GM23338 (cell line): ENCODE results near the gene RALY. TPM values are rescaled to one million over a fixed set of nuclear protein-coding genes. Genes with fewer than 3 reads are reported as not detected.

Source experiments
- ATAC-seq: fragments of 200-7000 bp; cut with Tn5 transposase; 3 replicates; pipeline ENCODE4 v1.9.1; 2020
- DNase-seq: peaks from one replicate; pipeline ENCODE4 v3.0.0-alpha.2; 2015; ENCODE audit warnings: low spot score
- H2AFZ ChIP-seq: fragments of 200-600 bp; sonication (generic); 2 replicates; pipeline ENCODE4 v1.8.0; 2016; ENCODE audit warnings: antibody characterized with exemption, mild to moderate bottlenecking, moderate library complexity
- H3F3A ChIP-seq: fragments of 200-600 bp; sonication (generic); replicated peaks from 2 replicates; pipeline ENCODE4 v1.8.0; 2017; ENCODE audit warnings: antibody characterized with exemption, mixed run types, low read depth
- H3K27ac ChIP-seq: fragments of 200-600 bp; sonication (generic); 2 replicates; pipeline ENCODE4 v1.6.1; 2016; ENCODE audit warnings: low read depth
- H3K27me3 ChIP-seq: fragments of 200-600 bp; sonication (generic); 2 replicates; pipeline ENCODE4 v1.8.0; 2016; ENCODE audit warnings: mild to moderate bottlenecking, mixed run types, moderate library complexity; ENCODE audit not compliant: insufficient read depth
- H3K36me3 ChIP-seq: fragments of 200-600 bp; sonication (generic); 2 replicates; pipeline ENCODE4 v1.8.0; 2016; ENCODE audit warnings: mild to moderate bottlenecking; ENCODE audit not compliant: insufficient read depth
- H3K4me1 ChIP-seq: fragments of 200-600 bp; sonication (generic); 2 replicates; pipeline ENCODE4 v1.8.0; 2016; ENCODE audit warnings: mild to moderate bottlenecking, moderate library complexity; ENCODE audit not compliant: insufficient read depth
- H3K4me2 ChIP-seq: fragments of 200-600 bp; sonication (generic); 2 replicates; pipeline ENCODE4 v1.7.1; 2017; ENCODE audit warnings: mixed run types
- H3K4me3 ChIP-seq: fragments of 200-600 bp; sonication (generic); 2 replicates; pipeline ENCODE4 v1.6.1; 2016; ENCODE audit warnings: mixed run types
- H3K79me2 ChIP-seq: fragments of 200-600 bp; sonication (generic); replicated peaks from 2 replicates; pipeline ENCODE4 v1.8.0; 2017; ENCODE audit warnings: mild to moderate bottlenecking; ENCODE audit not compliant: insufficient read depth
- H3K9me2 ChIP-seq: fragments of 200-600 bp; sonication (generic); 2 replicates; pipeline ENCODE4 v1.8.0; 2017; ENCODE audit not compliant: insufficient read depth
- H4K20me1 ChIP-seq: fragments of 200-600 bp; sonication (generic); replicated peaks from 2 replicates; pipeline ENCODE4 v1.8.0; 2017; ENCODE audit warnings: mild to moderate bottlenecking; ENCODE audit not compliant: insufficient read depth
- H3K27ac Mint-ChIP-seq: 2 replicates; pipeline ENCODE4 v1.8.0; 2020; ENCODE audit warnings: inconsistent platforms, mild to moderate bottlenecking, moderate library complexity, mixed read lengths
- H3K27me3 Mint-ChIP-seq: 3 replicates; pipeline ENCODE4 v1.8.0; 2022; ENCODE audit warnings: low read depth, mild to moderate bottlenecking, moderate library complexity, mixed read lengths, inconsistent platforms; ENCODE audit not compliant: insufficient read depth, poor library complexity
- H3K36me3 Mint-ChIP-seq: 3 replicates; pipeline ENCODE4 v1.8.0; 2021; ENCODE audit warnings: low read depth, mild to moderate bottlenecking, inconsistent platforms, moderate library complexity, mixed read lengths
- H3K4me1 Mint-ChIP-seq: 3 replicates; pipeline ENCODE4 v1.8.0; 2020; ENCODE audit warnings: mild to moderate bottlenecking, inconsistent platforms, mixed read lengths
- H3K4me3 Mint-ChIP-seq: 3 replicates; pipeline ENCODE4 v1.8.0; 2021; ENCODE audit warnings: moderate library complexity, mild to moderate bottlenecking, inconsistent platforms, mixed read lengths
- H3K9me3 Mint-ChIP-seq: 3 replicates; pipeline ENCODE4 v1.8.0; 2020; ENCODE audit warnings: moderate library complexity, mild to moderate bottlenecking, inconsistent platforms, mixed read lengths
- CREB1 ChIP-seq: fragments of 250-450 bp; sonication (Bioruptor Pico); IDR thresholded peaks from 2 replicates; pipeline ENCODE4 v1.5.0; 2020; ENCODE audit warnings: low read depth, mild to moderate bottlenecking, moderate library complexity
- EZH2 ChIP-seq: fragments of 200-600 bp; sonication (generic); IDR thresholded peaks from one replicate; pipeline ENCODE4 v1.8.0; 2017; ENCODE audit warnings: antibody characterized with exemption, mild to moderate bottlenecking, low read depth; ENCODE audit not compliant: unreplicated experiment
- EZH2phosphoT487 ChIP-seq: fragments of 200-600 bp; sonication (generic); IDR thresholded peaks from one replicate; pipeline ENCODE4 v1.8.1; 2018; ENCODE audit warnings: antibody characterized with exemption; ENCODE audit not compliant: unreplicated experiment
- JUNB ChIP-seq: IDR thresholded peaks from one replicate; pipeline ENCODE4 v1.6.1; 2016; ENCODE audit warnings: antibody characterized with exemption; ENCODE audit not compliant: unreplicated experiment
- NANOG ChIP-seq: IDR thresholded peaks from 2 replicates; pipeline ENCODE4 v1.6.1; 2016; ENCODE audit warnings: antibody characterized with exemption, borderline replicate concordance
- POLR2AphosphoS5 ChIP-seq: IDR thresholded peaks from 2 replicates; pipeline ENCODE4 v1.6.1; 2016; ENCODE audit warnings: antibody characterized with exemption, low read depth
- STAT1 ChIP-seq: IDR thresholded peaks from one replicate; pipeline ENCODE4 v1.6.1; 2016; ENCODE audit warnings: antibody characterized with exemption; ENCODE audit not compliant: unreplicated experiment
- ZNF114 ChIP-seq: fragments of 250-450 bp; sonication (Bioruptor Pico); IDR thresholded peaks from 2 replicates; pipeline ENCODE4 v1.5.0; 2020; ENCODE audit warnings: mild to moderate bottlenecking, moderate library complexity
- ZNF331 ChIP-seq: fragments of 250-450 bp; sonication (Bioruptor Pico); IDR thresholded peaks from 2 replicates; pipeline ENCODE4 v1.5.0; 2020; ENCODE audit warnings: low read depth, mild to moderate bottlenecking, moderate library complexity
- ZNF462 ChIP-seq: fragments of 250-450 bp; sonication (Bioruptor Pico); IDR thresholded peaks from 2 replicates; pipeline ENCODE4 v1.5.0; 2020; ENCODE audit warnings: mild to moderate bottlenecking, moderate library complexity
- polyA plus RNA-seq: library from polyadenylated mRNA; unstranded; fragments of >200 nt; fragmentation: Nextera tagmentation; extraction: Ambion mirVana; gene quantifications from 2 replicates; pipeline ENCODE4 v1.2.1, GENCODE V29; 2016
- total RNA-seq: library from RNA; depleted of rRNA; stranded (reverse); fragments of >200 nt; shearing (Covaris generic); gene quantifications from 2 replicates; pipeline ENCODE4 v1.2.3, GENCODE V29; 2014
- TF ChIP-seq, protein P1 (sequence below): IDR thresholded peaks from one replicate; pipeline ENCODE4 v1.6.1; 2018; ENCODE audit warnings: antibody characterized with exemption; ENCODE audit not compliant: unreplicated experiment
- TF ChIP-seq, protein P2 (sequence below): IDR thresholded peaks from 2 replicates; pipeline ENCODE4 v1.6.1; 2016; ENCODE audit warnings: antibody characterized with exemption
- TF ChIP-seq, protein P3 (sequence below), 2 experiments: fragments of 200-600 bp in 1 of 2; sonication (generic) in 1 of 2; conservative IDR thresholded peaks; 2 replicates each; pipeline versions ENCODE4 v1.5.1 to v1.6.1; 2016 to 2017; ENCODE audit warnings: antibody characterized with exemption in 2 of 2, low read depth in 2 of 2, mild to moderate bottlenecking in 2 of 2, moderate library complexity in 1 of 2

RALY gene
- total and polyA plus RNA-seq, 2 experiments from 2014 or later, result 144 to 167 TPM

- peaks cover 7% of the 10 kb centered on the region for H3K4me1 Mint-ChIP-seq
- no peak for ATAC-seq
- Histone ChIP-seq H3K36me3 (no peaks in the 10 kb centered on the region), H3K4me2 (no peak overlapping the region), H3K9me2 (no peaks in the 10 kb centered on the region), H3K27me3 (no peaks in the 10 kb centered on the region), H3K79me2 (no peaks in the 10 kb centered on the region), H3K4me3 (no peak overlapping the region), H3F3A (no peaks in the 10 kb centered on the region), H4K20me1 (no peaks in the 10 kb centered on the region), H3K27ac (no peak overlapping the region), H2AFZ (peak overlapping the region; percentile 63; the same call in 1 of the 2 replicates), H3K4me1 (peaks cover 3% of the 10 kb centered on the region; the same call in 1 of the 2 replicates)
- TF ChIP-seq, protein P1, sequence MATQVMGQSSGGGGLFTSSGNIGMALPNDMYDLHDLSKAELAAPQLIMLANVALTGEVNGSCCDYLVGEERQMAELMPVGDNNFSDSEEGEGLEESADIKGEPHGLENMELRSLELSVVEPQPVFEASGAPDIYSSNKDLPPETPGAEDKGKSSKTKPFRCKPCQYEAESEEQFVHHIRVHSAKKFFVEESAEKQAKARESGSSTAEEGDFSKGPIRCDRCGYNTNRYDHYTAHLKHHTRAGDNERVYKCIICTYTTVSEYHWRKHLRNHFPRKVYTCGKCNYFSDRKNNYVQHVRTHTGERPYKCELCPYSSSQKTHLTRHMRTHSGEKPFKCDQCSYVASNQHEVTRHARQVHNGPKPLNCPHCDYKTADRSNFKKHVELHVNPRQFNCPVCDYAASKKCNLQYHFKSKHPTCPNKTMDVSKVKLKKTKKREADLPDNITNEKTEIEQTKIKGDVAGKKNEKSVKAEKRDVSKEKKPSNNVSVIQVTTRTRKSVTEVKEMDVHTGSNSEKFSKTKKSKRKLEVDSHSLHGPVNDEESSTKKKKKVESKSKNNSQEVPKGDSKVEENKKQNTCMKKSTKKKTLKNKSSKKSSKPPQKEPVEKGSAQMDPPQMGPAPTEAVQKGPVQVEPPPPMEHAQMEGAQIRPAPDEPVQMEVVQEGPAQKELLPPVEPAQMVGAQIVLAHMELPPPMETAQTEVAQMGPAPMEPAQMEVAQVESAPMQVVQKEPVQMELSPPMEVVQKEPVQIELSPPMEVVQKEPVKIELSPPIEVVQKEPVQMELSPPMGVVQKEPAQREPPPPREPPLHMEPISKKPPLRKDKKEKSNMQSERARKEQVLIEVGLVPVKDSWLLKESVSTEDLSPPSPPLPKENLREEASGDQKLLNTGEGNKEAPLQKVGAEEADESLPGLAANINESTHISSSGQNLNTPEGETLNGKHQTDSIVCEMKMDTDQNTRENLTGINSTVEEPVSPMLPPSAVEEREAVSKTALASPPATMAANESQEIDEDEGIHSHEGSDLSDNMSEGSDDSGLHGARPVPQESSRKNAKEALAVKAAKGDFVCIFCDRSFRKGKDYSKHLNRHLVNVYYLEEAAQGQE, result no peak
- TF ChIP-seq, protein P2, sequence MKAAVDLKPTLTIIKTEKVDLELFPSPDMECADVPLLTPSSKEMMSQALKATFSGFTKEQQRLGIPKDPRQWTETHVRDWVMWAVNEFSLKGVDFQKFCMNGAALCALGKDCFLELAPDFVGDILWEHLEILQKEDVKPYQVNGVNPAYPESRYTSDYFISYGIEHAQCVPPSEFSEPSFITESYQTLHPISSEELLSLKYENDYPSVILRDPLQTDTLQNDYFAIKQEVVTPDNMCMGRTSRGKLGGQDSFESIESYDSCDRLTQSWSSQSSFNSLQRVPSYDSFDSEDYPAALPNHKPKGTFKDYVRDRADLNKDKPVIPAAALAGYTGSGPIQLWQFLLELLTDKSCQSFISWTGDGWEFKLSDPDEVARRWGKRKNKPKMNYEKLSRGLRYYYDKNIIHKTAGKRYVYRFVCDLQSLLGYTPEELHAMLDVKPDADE, result no peak
- TF ChIP-seq POLR2AphosphoS5, result no peak
- no peak for TF ChIP-seq JUNB
- no peak for TF ChIP-seq ZNF462 (CRISPR knock-in tag)
- TF ChIP-seq EZH2, result no peak
- TF ChIP-seq ZNF114 (CRISPR knock-in tag), result no peak
- TF ChIP-seq ZNF331, result no peak
- no peak for TF ChIP-seq NANOG
- TF ChIP-seq STAT1, result no peak
- TF ChIP-seq, protein P3, sequence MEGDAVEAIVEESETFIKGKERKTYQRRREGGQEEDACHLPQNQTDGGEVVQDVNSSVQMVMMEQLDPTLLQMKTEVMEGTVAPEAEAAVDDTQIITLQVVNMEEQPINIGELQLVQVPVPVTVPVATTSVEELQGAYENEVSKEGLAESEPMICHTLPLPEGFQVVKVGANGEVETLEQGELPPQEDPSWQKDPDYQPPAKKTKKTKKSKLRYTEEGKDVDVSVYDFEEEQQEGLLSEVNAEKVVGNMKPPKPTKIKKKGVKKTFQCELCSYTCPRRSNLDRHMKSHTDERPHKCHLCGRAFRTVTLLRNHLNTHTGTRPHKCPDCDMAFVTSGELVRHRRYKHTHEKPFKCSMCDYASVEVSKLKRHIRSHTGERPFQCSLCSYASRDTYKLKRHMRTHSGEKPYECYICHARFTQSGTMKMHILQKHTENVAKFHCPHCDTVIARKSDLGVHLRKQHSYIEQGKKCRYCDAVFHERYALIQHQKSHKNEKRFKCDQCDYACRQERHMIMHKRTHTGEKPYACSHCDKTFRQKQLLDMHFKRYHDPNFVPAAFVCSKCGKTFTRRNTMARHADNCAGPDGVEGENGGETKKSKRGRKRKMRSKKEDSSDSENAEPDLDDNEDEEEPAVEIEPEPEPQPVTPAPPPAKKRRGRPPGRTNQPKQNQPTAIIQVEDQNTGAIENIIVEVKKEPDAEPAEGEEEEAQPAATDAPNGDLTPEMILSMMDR (conservative IDR thresholded peaks at IDR 0.05; ENCODE audit: low read depth in 2 of 2), result no peak
- no peak for TF ChIP-seq EZH2phosphoT487
- TF ChIP-seq CREB1 (CRISPR knock-in tag), result no peak
- H3K36me3 Mint-ChIP-seq, result no peaks in the 10 kb centered on the region
- no peak overlapping the region for H3K27ac Mint-ChIP-seq
- H3K27me3 Mint-ChIP-seq, result peaks cover 7% of the 10 kb centered on the region
- no peak for DNase-seq
- 0 out of 3 replicates have a peak, but pooled peaks cover 3% of the 10 kb centered on the region for H3K9me3 Mint-ChIP-seq
- H3K4me3 Mint-ChIP-seq, result no peak overlapping the region
Observed at GRCh38 chr20:33964441-33964840, 29.3 kb upstream of the RALY start.
